GM21717 (cell line): Measurements from ENCODE around the gene DSE.

Source experiments
- ATAC-seq: cut with Tn5 transposase; IDR thresholded peaks from one replicate; pipeline ENCODE4 v1.9.1; 2021; ENCODE audit warnings: mild to moderate bottlenecking, moderate library complexity; ENCODE audit not compliant: unreplicated experiment

The DSE gene

DNA sequence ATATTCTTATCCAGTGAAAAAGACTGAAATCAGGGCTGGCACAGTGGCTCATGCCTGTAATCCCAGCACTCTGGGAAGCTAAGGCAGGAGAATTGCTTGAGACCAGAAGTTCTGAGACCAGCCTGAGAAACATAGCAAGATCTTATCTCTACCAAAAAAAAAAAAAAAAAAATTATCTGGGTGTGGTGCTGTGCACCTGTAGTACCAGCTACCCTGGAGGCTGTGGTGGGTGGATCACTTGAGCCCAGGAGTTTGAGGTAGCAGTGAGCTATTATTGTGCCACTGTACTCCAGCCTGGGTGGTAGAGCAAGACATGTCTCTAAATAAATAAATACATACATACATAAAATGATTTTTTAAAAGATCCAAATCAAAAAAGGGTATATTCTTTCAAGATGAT lies 96.8 kb downstream of the DSE start:
- no peak for ATAC-seq

DNA sequence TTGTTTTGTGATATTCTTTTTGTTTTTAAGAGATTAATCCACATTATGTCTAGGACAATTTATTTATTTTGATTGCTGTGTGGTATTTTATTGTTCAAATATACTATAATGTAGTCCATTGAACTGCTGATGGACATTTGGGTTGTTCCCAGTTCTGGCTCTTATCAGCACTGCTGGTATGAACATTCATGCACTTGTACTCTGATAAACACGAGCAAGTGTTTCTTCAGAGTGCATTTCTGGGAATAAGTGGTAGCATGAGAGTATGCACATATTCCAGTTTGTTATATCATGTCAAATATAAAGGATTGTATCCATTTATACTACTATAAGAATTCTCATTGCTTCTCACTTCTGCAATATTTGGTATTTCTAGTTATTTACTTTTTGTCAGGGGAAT lies 97.5 kb downstream of the DSE start:
- ATAC-seq, result no peak

DNA sequence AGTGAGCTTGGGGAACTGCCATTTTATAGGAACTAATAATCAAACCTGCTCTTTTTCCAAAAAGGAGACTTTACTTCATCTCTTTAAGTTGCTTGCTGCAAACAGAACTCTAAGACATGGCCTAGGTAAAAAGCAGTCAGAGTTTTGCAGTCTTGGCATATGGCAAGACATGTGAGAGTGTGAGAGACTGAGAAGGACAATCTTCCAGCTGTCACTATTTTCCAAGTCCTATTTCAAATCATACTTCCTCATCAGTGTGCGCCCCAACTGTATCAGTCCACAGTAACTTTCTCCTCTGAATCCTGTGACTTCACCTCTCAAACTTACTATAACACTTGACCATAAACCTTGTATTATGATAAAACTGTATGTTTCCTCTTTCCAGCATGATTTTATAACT lies 100.8 kb downstream of the DSE start:
- ATAC-seq, result no peak

DNA sequence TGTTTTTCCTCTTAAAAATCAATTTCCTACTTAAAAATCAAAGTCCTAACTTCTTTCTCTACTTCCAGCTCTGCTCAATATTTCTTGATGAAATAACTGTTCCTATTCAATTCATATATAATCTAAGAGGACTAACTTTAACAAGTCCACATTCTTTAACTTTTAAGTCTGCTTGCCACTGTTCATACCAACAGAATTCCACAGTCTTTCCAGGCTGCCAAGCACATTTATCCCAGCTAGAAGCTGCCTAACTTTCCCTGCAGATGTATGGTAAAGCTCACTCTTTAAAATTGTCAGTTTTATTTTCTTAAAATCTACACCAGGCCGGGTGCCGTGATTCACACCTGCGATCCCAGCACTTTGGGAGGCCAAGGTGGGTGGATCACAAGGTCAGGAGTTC lies 102.0 kb downstream of the DSE start:
- ATAC-seq, result no peak

DNA sequence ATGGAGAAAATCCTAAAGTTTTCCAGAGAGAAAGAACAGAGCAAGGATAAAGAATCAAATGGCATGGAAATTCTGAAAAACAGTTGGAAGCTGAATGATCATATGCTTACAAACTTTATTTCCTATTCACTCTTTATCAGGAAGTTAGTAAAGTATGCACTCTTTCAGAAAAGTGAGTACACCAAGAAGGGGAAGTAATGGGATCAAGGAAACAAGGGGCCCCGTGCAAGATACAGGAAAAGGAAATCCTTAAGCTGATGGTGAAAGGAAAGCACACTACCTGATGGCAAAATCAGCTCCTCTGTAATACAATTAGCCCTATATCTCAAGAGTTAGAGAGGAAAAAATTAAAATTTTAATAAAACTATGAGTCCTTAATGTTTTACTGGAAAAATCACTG lies 104.4 kb downstream of the DSE start:
- ATAC-seq, result no peak

DNA sequence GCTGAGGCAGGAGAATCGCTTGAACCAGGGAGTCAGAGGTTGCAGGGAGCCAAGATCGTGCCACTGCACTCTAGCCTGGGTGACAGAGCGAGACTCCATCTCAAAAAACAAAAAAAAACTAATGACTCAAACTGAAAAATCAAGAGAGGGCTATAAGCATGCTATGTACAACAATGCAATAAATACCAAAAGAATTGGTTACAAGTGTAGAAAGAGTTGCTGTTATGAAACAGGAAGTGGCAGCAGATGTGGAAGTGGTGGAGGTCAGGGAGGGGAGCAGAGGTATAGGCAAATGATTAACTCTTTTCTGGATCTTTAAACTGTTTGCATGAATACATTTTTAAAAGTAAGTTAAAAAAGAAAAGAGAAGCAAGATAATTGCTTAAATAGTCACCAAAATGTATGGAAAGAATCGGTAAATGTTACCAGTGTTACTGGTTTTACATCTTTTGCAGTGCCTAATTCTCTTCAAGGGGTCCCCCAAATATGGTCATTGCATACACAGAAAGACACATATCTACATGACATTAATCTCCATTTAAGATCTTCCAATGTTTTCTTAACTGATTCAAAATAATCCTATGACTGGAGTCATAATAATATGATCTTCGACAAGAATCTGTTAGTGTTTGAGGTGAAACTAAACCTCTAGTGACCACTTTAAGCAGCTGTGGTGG lies 105.4 kb downstream of the DSE start:
- peak; percentile 100 for ATAC-seq

DNA sequence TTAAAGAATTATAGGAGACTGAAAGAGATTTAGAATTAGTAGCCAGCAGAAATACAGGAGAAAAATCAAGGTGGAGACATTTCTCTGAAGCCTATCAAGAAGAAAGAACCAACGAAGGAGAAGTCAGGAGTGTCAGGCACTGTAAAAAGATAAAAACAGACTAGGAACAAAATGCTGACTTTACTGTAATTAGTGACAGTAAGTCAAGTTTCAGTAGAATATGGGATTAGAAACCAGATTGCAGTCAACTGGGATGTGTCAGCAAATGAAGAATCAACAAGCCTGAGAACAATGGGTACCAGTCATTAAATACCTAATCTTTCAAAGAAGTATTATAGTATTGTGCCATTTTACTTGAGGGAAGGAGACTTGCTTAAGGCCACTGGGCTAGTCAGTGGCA lies 112.0 kb downstream of the DSE start:
- ATAC-seq, result no peak

DNA sequence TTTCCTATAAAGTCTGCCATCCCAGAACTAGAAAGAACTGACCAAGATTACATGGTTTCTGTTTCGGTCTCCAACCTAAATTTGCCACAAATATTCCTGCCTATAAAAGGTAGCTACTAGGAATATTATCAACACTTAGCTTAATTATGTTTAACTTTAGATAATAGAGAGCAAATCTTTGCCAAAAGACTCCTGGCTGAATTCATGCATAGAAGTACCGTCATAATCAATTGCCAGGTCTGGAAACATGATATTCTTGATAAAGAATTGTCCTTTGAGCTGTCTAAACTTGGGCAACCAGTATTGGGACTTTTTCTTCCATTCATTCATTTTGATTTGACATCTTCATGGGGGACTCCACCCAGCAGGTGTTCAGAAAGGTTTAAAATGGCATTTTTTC lies 112.9 kb downstream of the DSE start:
- no peak for ATAC-seq

DNA sequence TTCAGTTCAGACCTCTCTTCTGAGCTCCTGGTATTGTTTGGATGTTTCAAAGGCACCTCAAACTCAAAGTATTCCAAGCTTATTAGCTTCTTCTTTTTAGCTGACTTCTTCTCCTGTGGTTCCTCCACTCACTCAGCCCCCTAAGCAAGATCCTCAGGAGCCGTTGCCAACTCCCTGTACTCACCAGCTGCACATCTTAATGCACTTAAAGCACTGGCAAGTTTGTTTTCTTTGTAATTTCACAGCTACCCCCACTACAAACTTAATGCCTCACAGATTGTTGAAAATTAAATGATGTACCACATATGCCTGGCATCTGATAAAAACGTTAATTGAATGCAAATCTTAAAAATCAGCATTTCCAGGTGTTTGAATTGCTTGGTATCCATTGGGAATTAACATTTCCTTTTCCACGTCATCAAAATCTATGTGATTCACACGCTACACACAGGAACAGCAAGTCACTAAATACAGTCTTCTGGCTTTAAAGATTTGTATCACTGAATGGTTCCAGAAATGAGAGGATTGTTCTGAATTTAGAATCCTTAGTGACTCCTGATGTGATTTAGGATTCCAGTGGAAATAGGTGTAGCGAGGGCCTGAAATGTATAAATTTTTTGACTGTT lies 114.9 kb downstream of the DSE start:
- ATAC-seq, result no peak

DNA sequence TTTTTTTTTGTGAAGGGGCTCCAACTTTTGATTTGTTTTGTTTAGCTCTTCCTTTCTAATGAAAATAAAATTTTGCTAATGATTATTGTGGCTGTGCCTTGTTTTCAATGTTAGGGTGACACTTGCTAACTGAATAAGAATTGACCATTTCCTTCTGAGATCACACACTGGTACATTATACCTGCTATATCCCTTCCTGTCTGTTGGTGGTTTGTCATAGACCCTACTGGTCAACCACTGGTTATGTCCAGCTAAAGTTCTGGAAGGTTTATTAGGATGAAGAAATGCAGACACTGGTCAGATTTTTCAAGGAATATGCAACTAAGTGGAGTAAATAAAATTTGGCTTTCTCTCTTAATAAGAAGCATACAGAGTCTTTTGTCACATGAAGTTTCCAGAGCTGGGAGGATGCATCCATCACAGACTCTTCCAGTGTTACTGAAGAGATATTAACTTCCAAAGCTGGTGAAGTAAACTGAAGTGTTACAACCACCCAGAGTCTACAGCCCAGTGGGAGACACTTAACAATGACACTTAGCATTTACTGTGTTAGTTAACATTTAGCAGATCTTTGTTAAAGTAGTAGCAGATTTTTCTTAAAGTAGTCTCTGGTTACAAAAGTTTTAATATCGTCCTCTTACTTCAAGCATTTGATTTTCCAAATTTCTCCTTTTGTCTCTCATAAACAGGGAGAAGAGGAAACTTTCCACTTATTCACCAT lies 121.0 kb downstream of the DSE start:
- ATAC-seq, result no peak

DNA sequence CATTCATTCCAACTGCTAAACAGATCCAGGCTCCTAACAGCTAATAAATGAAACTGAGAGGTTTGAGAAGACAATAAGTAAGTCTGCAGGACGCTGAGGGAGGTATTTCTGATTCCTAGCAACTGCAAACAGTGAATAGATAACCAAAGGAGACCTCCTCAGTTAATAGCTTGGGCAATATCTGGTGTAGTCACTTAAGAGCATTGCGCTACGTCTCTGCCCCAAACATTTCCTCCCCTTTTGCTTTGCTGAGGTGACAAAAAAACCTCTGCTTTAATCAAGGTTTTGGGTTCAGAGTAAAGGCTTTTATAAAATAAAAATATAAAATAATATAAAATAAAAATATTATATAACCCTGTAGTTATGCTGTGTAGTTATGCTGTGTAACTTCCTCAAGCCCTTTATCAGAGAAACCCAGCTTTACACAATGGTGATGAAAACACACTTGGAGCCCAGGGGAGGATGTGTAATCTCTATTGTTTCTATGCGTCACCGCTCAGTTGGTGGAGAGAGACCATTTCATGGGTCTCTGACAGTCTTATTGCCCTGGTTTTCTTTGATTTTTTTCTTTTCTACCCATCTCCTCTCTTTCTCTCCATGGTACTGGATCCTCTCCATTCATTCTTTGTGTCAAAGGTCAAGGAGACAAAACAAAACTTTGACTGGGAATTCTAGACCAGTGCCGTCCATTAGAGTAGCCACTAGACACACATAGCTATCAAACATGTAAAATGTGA lies 121.8 kb downstream of the DSE start:
- no peak for ATAC-seq
